ENCODE measurements around the gene MYRIP. TPM values are rescaled to one million over a fixed set of nuclear protein-coding genes. Genes with fewer than 3 reads are reported as not detected.

Gene MYRIP
- total RNA-seq, 1 experiment from 2014 or later, result 1.6 TPM

GRCh38 chr3:40170395-40170794 lies 361.0 kb downstream of the MYRIP start:
- ChIA-PET POLR2A (interaction anchor here (1.2 kb wide), 1 partner anchor 174 kb away, joined by 3 read pairs; no protein-coding TSS in a partner anchor), CTCF (interaction anchor here (1.5 kb wide), 1 partner anchor 9 kb away, joined by 3 read pairs; no protein-coding TSS in a partner anchor)
- Mint-ChIP-seq H3K9me3 (peaks cover 5% of the 10 kb centered on the region; the same call in 1 of the 2 replicates), H3K27me3 (ENCODE audit: low read depth) (no peaks in the 10 kb centered on the region), H3K4me1 (peaks cover 11% of the 10 kb centered on the region), H3K4me3 (no peak overlapping the region), H3K36me3 (no peaks in the 10 kb centered on the region), H3K27ac (no peak overlapping the region)
- DNase-seq (ENCODE audit: low spot score) (no peak), ATAC-seq (no peak)
- no peak for TF ChIP-seq RELA (CRISPR knock-in tag; IDR thresholded peaks at IDR 0.05; ENCODE audit: borderline replicate concordance)

GRCh38 chr3:40172560-40172959 lies 363.2 kb downstream of the MYRIP start:
- ATAC-seq (no peak), DNase-seq (ENCODE audit: low spot score) (no peak)
- H3K4me1 Mint-ChIP-seq, result peaks cover 11% of the 10 kb centered on the region
- H3K4me3 Mint-ChIP-seq, result no peak overlapping the region
- peaks cover 5% of the 10 kb centered on the region; the same call in 1 of the 2 replicates for H3K9me3 Mint-ChIP-seq
- H3K36me3 Mint-ChIP-seq, result no peaks in the 10 kb centered on the region
- no peak overlapping the region for H3K27ac Mint-ChIP-seq
- TF ChIP-seq ZNF121 (CRISPR knock-in tag; IDR thresholded peaks at IDR 0.05) (no peak), NR3C1 (CRISPR knock-in tag; conservative IDR thresholded peaks at IDR 0.05; ENCODE audit: low read depth) (no peak), IRF2 (CRISPR knock-in tag; IDR thresholded peaks at IDR 0.05; ENCODE audit: borderline replicate concordance, low read depth) (no peak), ELF4 (CRISPR knock-in tag; IDR thresholded peaks at IDR 0.05; ENCODE audit: low read depth) (no peak), E2F5 (CRISPR knock-in tag; IDR thresholded peaks at IDR 0.05) (no peak), NFE2L1 (CRISPR knock-in tag; IDR thresholded peaks at IDR 0.05) (no peak), ATF1 (CRISPR knock-in tag; IDR thresholded peaks at IDR 0.05) (no peak), HMGXB4 (CRISPR knock-in tag; IDR thresholded peaks at IDR 0.05) (no peak), PRRX2 (CRISPR knock-in tag; IDR thresholded peaks at IDR 0.05) (no peak), ZBTB43 (CRISPR knock-in tag; IDR thresholded peaks at IDR 0.05) (no peak), ZNF317 (CRISPR knock-in tag; IDR thresholded peaks at IDR 0.05; ENCODE audit: borderline replicate concordance, low read depth) (no peak), ESRRA (CRISPR knock-in tag; IDR thresholded peaks at IDR 0.05; ENCODE audit: borderline replicate concordance) (no peak), EMX1 (CRISPR knock-in tag; IDR thresholded peaks at IDR 0.05) (no peak)
- TF ChIP-seq, protein P1, sequence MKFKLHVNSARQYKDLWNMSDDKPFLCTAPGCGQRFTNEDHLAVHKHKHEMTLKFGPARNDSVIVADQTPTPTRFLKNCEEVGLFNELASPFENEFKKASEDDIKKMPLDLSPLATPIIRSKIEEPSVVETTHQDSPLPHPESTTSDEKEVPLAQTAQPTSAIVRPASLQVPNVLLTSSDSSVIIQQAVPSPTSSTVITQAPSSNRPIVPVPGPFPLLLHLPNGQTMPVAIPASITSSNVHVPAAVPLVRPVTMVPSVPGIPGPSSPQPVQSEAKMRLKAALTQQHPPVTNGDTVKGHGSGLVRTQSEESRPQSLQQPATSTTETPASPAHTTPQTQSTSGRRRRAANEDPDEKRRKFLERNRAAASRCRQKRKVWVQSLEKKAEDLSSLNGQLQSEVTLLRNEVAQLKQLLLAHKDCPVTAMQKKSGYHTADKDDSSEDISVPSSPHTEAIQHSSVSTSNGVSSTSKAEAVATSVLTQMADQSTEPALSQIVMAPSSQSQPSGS (CRISPR knock-in tag; IDR thresholded peaks at IDR 0.05; ENCODE audit: borderline replicate concordance, low read depth), result no peak
- TF ChIP-seq, protein P2, sequence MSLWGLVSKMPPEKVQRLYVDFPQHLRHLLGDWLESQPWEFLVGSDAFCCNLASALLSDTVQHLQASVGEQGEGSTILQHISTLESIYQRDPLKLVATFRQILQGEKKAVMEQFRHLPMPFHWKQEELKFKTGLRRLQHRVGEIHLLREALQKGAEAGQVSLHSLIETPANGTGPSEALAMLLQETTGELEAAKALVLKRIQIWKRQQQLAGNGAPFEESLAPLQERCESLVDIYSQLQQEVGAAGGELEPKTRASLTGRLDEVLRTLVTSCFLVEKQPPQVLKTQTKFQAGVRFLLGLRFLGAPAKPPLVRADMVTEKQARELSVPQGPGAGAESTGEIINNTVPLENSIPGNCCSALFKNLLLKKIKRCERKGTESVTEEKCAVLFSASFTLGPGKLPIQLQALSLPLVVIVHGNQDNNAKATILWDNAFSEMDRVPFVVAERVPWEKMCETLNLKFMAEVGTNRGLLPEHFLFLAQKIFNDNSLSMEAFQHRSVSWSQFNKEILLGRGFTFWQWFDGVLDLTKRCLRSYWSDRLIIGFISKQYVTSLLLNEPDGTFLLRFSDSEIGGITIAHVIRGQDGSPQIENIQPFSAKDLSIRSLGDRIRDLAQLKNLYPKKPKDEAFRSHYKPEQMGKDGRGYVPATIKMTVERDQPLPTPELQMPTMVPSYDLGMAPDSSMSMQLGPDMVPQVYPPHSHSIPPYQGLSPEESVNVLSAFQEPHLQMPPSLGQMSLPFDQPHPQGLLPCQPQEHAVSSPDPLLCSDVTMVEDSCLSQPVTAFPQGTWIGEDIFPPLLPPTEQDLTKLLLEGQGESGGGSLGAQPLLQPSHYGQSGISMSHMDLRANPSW (CRISPR knock-in tag; conservative IDR thresholded peaks at IDR 0.05; ENCODE audit: low read depth), result no peak
- TF ChIP-seq, protein P3, sequence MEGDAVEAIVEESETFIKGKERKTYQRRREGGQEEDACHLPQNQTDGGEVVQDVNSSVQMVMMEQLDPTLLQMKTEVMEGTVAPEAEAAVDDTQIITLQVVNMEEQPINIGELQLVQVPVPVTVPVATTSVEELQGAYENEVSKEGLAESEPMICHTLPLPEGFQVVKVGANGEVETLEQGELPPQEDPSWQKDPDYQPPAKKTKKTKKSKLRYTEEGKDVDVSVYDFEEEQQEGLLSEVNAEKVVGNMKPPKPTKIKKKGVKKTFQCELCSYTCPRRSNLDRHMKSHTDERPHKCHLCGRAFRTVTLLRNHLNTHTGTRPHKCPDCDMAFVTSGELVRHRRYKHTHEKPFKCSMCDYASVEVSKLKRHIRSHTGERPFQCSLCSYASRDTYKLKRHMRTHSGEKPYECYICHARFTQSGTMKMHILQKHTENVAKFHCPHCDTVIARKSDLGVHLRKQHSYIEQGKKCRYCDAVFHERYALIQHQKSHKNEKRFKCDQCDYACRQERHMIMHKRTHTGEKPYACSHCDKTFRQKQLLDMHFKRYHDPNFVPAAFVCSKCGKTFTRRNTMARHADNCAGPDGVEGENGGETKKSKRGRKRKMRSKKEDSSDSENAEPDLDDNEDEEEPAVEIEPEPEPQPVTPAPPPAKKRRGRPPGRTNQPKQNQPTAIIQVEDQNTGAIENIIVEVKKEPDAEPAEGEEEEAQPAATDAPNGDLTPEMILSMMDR (IDR thresholded peaks at IDR 0.05), result no peak
- TF ChIP-seq, protein P4, sequence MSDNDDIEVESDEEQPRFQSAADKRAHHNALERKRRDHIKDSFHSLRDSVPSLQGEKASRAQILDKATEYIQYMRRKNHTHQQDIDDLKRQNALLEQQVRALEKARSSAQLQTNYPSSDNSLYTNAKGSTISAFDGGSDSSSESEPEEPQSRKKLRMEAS (CRISPR knock-in tag; IDR thresholded peaks at IDR 0.05), result no peak
- TF ChIP-seq, protein P5, sequence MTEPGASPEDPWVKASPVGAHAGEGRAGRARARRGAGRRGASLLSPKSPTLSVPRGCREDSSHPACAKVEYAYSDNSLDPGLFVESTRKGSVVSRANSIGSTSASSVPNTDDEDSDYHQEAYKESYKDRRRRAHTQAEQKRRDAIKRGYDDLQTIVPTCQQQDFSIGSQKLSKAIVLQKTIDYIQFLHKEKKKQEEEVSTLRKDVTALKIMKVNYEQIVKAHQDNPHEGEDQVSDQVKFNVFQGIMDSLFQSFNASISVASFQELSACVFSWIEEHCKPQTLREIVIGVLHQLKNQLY (CRISPR knock-in tag; IDR thresholded peaks at IDR 0.05), result no peak
- POLR2A ChIA-PET, result no interaction called here
- CTCF ChIA-PET, result interaction anchor here (1.1 kb wide), 2 partner anchors 9 to 19 kb away, joined by 5 to 6 read pairs; no protein-coding TSS in a partner anchor
- H3K27me3 Mint-ChIP-seq (ENCODE audit: low read depth), result no peaks in the 10 kb centered on the region
